Astrocyte (in vitro differentiated cells and primary cell): ENCODE results near the gene GLRX2.

Experiments
- CTCF ChIP-seq: IDR thresholded peaks from 2 replicates; pipeline ENCODE4 v1.5.1; 2011; ENCODE audit warnings: low read depth, mild to moderate bottlenecking, inconsistent platforms, low read length, moderate library complexity; ENCODE audit not compliant: insufficient read depth
- EZH2 ChIP-seq: IDR thresholded peaks from 2 replicates; pipeline ENCODE4 v1.6.1; 2012; ENCODE audit warnings: mild to moderate bottlenecking, low read length, inconsistent platforms; ENCODE audit not compliant: insufficient read depth

GRCh38 chr1:193110246-193110645 lies 5.0 kb upstream of the GLRX2 start:
- no peak for TF ChIP-seq CTCF
- no peak for TF ChIP-seq EZH2
